Epithelial cell of esophagus (primary cell): ENCODE results near the gene ADAMTS12.

ENCODE experiments used
- DNase-seq: peaks from one replicate; pipeline ENCODE4 v3.0.0; 2010; ENCODE audit warnings: low read depth
- H3K4me3 ChIP-seq: 2 replicates; pipeline ENCODE4 v1.5.1; 2011; ENCODE audit warnings: mild to moderate bottlenecking, low read length, control low read depth
- TF ChIP-seq, protein P1 (sequence below): IDR thresholded peaks from 2 replicates; pipeline ENCODE4 v1.5.1; 2011; ENCODE audit warnings: low read depth, mild to moderate bottlenecking, low read length, control low read depth, inconsistent platforms; ENCODE audit not compliant: insufficient read depth; ENCODE audit errors: missing control alignments

Gene ADAMTS12

DNA sequence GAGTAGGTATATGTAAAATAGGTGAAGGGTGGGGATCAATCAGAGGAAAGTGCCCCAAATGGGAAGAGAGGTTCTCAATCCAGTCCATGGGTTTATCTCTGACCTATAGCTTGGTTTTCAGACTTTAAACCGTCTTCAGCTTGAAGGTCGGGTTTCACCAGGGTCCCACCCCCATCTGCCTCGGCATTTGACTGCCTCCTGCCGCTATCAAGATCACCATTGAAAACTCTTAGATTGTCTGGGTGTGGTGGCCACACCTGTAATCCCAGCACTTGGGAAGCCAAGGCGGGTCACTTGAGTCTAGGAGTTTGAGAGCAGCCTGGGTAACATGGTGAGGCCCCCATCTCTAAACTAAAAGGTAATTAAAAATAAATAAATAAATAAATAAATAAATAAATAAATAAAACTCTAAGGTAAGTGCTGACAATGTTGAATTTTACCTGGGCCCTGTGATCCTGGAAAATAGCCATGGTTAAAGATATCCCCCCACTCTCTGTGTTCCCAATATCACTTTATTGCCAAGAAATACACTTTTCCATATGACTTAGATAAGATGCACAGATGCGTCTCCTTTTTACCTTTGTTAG is 402.2 kb downstream of the ADAMTS12 start:
- H3K4me3 ChIP-seq: no peak overlapping the region
- no peak for DNase-seq

DNA sequence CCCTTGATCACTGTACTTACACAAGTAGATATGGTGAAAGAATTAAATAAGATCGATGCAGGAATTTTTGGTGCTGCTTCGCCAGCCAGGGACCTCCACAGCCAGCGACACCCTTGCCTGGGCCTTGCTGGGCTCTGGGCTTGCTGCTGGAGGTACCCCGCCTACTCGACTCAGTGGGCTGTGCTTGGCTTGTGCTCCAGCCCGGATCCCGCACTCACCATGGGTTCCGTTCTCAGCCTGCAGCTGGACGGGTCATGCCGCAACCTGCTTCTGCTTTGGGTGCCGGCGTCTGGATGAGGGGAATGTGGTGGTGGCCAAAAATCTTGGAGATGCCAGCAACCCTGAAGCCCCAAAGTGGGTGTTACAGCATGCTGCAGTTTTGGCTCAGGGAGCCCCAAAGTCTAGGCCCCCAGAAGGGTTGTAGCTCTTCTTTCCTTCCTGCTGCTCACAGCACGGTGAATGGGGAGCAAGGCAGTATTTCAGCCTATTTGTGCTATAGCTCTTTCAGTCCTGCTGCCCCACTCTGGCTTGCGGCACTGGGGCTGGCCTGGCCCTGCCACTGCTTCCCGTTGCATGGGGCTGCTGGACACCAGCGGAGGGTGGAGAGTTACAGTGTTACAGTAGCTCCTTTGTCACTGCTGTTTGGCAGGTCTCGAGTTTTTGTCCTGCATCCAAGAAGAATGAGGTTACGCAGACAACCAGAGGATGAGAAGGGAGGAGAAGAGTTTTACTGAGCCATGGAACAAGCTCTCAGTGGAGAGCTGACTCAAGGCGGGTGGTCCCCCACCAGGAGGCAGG is 403.0 kb downstream of the ADAMTS12 start:
- DNase-seq: no peak
- TF ChIP-seq, protein P1, sequence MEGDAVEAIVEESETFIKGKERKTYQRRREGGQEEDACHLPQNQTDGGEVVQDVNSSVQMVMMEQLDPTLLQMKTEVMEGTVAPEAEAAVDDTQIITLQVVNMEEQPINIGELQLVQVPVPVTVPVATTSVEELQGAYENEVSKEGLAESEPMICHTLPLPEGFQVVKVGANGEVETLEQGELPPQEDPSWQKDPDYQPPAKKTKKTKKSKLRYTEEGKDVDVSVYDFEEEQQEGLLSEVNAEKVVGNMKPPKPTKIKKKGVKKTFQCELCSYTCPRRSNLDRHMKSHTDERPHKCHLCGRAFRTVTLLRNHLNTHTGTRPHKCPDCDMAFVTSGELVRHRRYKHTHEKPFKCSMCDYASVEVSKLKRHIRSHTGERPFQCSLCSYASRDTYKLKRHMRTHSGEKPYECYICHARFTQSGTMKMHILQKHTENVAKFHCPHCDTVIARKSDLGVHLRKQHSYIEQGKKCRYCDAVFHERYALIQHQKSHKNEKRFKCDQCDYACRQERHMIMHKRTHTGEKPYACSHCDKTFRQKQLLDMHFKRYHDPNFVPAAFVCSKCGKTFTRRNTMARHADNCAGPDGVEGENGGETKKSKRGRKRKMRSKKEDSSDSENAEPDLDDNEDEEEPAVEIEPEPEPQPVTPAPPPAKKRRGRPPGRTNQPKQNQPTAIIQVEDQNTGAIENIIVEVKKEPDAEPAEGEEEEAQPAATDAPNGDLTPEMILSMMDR: no peak
- no peak overlapping the region for H3K4me3 ChIP-seq

More for the DNA sequence above, 402.2 kb downstream of the ADAMTS12 start:
- TF ChIP-seq, protein P1: no peak

DNA sequence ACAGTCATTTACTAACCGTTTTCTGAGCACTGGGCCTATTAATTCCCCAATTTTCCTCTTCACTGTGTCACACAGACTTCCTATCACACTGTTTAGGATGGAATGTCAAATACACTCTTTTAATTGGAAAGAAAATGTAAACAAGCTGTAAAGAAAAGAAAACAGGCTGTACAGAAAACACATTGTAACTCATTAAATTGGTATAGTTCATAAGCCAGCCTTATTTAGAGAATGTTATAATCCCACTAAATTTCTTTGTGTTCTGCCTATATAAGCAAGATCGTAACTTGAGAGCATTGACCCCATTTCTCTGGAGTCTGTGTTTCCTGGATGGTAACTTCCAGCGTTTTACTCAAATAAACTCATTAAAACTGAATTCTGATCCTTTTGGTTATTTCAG is 404.6 kb downstream of the ADAMTS12 start:
- TF ChIP-seq, protein P1: no peak
- no peak overlapping the region for H3K4me3 ChIP-seq
- no peak for DNase-seq

DNA sequence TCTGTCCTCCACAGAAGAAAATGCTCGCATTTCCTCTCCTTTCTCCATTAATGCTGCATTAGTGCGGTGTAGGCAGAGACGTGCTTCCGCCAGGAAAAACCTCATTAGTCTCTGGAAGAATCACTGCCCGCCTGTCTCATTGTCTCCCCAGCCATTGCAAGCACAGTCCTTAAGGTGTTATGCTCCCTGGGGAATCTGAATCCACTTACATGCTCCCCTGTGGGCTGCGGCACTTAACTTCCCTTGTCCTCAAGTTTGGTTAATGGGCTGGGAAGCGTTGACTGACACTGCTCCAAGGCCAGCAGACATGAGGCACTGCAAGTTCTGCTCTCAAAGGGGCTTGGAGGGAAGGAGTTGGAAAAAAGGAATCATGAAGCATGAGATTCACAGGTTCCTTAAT is 409.5 kb downstream of the ADAMTS12 start:
- no peak overlapping the region for H3K4me3 ChIP-seq
- TF ChIP-seq, protein P1: no peak
- no peak for DNase-seq

DNA sequence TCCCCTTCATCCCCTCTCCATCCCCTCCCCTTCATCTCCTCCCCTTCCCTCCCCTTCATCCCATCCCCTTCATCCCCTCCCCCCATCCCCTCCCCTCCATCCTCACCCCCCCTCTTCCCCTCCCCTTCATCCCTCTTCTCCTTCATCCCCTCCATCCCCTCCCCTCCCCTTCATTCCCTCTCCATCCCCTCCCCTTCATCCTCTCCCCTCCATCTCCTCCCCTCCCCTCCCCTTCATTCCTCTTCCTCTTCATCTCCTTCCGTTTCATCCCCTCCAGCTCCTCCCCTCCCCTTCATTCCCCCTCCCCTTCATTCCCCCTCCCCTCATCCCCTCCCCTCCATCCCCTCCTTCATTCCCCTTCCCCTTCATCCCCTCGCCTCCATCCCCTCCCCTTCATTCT is 410.9 kb downstream of the ADAMTS12 start:
- DNase-seq: no peak
- H3K4me3 ChIP-seq: no peak overlapping the region
- TF ChIP-seq, protein P1: no peak

DNA sequence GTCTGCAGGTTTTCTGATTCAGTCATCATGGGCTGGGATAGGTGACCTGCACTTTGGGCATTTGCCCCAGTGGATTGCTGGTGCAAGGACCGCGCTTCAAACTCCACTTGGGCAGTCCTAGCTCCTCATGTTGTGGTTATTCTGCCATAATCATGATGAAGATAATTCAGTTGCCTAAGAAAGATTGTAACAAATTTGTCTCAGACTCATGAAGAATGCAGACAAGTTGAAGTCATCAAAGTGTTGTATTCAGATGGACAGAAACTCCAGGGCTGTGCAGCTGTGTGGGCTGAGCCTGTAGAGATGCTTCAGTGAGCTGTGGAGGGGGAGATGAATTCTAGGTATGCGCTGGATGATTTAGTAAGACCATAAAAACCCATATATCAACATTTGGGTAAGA is 412.5 kb downstream of the ADAMTS12 start:
- TF ChIP-seq, protein P1: no peak
- no peak overlapping the region for H3K4me3 ChIP-seq
- DNase-seq: no peak
